HG02973 (cell line): ENCODE data around the gene TEKT3.

Experiments used
- ATAC-seq: cut with Tn5 transposase; IDR thresholded peaks from one replicate; pipeline ENCODE4 v1.9.1; 2021; ENCODE audit warnings: moderate library complexity; ENCODE audit not compliant: unreplicated experiment

Gene TEKT3

DNA sequence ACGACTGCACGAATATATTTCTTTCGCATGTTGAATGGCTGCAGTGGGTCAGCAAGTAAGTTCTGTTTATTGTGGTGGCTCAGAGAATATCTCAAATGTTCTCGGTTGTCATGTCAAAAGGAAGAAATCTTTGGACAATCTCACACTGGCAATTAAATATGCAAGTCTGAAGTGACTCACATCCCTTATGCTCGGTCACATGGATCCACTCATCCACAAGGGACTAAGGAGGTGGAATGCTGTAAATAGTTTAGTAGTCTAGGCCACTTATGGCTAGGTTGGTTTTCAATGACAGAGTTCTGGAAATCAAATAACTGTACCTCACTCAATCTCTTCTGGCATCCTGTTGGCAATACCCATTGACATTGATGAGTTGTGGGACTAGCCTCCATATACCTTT is 43.2 kb downstream of the TEKT3 start:
- ATAC-seq = no peak

- ATAC-seq = no peak
These were observed 47.8 kb downstream of the TEKT3 start for GRCh38 chr17:15293558-15293957.

- no peak for ATAC-seq
These were observed 49.6 kb downstream of the TEKT3 start for GRCh38 chr17:15291674-15292361.

- ATAC-seq = no peak
These were observed 50.8 kb downstream of the TEKT3 start for GRCh38 chr17:15290605-15291004.

DNA sequence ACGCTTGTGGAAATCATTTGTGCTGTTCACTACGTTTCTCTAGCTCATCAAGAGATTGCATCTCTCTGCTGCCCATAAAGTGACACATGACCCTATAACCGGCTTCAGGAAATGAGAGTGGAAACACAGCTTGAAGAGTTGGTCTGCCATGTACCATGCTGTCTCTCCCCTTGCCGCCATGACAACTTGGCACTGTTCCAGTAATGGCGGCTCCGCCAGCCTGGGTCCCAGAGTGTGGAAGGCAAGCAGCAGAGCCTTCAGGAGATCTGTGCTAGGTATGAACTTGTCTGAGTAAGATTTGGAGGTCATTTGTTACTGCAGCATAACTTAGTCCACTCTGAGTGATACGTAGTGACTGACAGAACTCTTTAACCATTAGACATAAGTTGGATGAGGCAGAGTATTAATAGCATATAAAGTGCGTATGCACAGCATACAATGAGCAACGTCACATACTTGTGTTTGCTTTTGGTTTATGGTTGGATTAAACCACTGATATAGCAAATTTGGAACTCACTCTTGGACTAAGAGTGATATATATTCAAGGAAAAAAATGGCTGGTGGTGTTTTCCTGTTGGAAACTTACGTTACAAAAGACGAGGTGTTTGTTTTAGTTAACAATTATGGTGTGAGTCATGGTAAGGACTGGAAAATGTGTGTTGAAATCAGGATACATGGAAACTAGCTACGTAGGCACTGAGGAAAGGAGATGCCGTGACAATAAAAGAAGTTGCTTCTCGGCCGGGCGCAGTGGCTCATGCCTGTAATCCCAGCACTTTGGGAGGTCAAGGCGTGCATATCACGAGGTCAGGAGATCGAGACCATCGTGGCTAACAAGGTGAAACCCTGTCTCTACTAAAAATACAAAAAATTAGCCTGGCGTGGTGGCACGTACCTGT is 51.9 kb downstream of the TEKT3 start:
- no peak for ATAC-seq

- no peak for ATAC-seq
These were observed 52.5 kb downstream of the TEKT3 start for GRCh38 chr17:15288859-15289258.

GRCh38 chr17:15287538-15288267 is 53.7 kb downstream of the TEKT3 start:
- ATAC-seq = no peak

DNA sequence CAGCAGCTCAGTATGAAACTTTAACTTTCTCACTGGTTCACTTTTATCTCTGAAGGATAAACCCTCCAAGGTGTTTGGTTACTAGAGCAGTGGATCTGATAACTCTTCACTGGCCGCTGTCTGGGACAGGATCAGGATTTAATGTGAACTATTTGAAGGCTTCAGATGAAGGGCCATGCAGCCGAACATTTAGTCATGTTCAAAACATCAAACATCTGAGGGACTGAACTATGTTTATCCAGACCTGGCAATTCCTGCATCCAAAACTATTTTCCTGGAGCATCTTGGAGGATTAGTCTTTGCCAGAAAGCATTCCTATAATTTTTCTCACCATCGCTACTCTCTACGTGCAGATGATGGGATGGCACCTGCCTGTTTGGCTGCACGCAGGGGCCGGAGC is 55.9 kb downstream of the TEKT3 start:
- ATAC-seq = no peak

DNA sequence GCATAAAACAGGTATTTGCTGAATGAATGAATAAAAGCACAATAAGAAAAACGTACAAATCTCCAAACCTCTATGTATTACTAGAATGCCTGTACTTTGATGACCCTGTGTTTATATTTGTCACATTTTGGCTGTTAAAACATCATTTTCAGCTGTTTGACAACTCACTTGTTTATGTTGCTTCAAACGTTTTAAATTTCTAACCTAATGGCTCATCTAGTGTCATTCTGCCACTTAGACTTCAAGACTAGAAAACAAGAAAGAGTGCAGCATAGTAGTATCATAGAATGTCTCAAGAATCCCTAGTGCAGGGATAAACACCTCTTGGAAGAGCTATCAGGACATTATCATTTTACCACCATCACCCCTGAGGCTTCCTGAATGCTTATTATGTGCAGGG is 56.9 kb downstream of the TEKT3 start:
- ATAC-seq = no peak

DNA sequence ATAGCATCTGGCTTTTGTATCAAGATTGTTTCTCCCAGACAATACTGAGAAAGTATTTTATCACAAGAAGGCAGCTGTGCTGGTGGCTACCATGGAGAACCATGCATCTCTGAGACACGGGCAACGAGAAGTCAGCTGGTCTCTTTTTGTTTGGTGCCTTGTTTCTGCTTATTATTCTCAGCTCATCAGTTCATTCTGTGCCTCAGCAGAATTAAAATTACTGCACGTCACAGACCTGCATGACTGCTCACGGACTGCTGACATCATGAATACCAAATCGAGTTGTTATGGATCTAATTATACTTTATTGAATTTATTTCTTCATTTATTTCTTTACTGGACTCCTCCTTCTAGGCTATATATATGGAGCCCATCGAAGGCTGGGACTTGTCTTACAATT is 57.3 kb downstream of the TEKT3 start:
- ATAC-seq = no peak

DNA sequence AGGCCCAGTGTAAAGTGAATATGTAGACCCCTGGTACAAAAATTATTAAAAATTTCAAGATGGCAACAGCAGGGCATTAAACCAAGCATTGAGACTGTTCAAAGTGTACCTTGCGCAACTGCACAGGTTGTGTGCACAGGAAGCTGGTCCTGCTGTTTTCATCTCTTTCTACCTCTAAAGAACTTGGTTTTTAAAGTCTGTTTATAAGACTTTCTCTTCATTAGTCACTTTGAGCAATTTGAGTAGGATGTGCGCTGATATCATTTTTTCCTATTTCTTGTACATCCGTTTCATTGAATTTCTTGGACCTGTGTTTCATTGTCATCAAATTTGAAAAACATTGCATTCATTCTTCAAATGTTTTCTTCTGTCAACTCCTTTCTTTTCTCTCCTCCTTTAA is 59.5 kb downstream of the TEKT3 start:
- no peak for ATAC-seq

- no peak for ATAC-seq
These were observed 62.4 kb downstream of the TEKT3 start for GRCh38 chr17:15278924-15279477.

- no peak for ATAC-seq
These were observed 63.0 kb downstream of the TEKT3 start for GRCh38 chr17:15278380-15278779.

GRCh38 chr17:15274017-15274416 is 67.4 kb downstream of the TEKT3 start:
- no peak for ATAC-seq

GRCh38 chr17:15273141-15273793 is 68.1 kb downstream of the TEKT3 start:
- ATAC-seq = no peak

- no peak for ATAC-seq
These were observed 69.7 kb downstream of the TEKT3 start for GRCh38 chr17:15271741-15272140.

GRCh38 chr17:15270628-15271381 is 70.6 kb downstream of the TEKT3 start:
- ATAC-seq = no peak

DNA sequence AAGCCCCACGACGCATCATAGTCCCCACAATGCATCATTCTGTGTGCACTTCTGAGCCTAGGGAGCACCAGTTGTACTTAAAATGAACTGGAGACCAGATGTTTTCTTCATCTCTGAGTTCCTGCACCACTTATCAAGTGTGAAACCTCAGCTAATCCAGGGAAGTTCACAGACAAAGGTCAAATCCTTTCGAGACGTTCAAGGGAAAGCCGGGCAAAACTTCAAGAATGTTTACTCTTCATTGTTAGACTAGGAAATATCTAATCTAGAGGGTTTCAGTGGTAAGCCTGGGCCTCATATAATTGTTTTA is 71.7 kb downstream of the TEKT3 start:
- ATAC-seq = no peak

DNA sequence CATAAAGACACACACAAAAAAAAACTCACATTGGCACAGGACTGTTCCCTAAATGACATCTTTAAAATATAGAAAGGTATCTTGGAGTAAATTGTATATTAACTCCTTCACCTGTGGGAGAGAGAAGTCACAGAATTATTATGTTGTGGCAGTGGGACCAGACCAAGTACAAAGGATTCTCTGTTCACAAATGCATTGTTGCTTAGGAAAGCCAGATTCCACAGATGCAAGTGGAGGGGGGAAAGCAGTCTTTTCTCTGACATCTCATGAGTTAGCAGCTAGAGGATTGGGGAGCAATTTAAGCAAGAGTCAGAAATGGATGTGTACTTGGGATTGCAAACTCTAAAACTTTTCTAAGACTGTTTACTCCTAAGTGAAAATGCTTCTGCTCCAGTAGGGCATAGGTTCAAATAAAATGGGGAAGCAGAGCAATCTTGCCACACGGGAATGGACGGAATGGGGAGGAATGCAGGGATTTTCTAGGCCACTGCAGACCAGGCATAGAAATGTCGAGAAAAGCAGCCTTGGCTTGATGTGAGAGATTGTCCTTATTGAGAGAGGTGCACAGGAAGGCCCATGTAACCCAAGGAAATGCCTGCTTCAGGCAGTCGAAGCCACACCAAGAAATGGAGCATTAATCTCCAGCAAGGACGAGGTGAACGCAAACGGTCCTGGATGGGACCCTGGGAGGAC is 72.2 kb downstream of the TEKT3 start:
- ATAC-seq = no peak

GRCh38 chr17:15268461-15268860 is 72.9 kb downstream of the TEKT3 start:
- ATAC-seq = no peak
